Hematopoietic multipotent progenitor cell treated with erythropoietin and hydrocortisone succinate and interleukin-3 and kit ligand, for 15 days (in vitro differentiated cells): ENCODE measurements around the gene PCNX2.
"Not testable (repeated sequence)": the region's sequence is repeated elsewhere in the genome, so short reads cannot be mapped to it uniquely, and the experiment has no call there.

ENCODE experiments used
- DNase-seq: peaks from one replicate; pipeline ENCODE4 v3.0.0-alpha.2; 2015; ENCODE audit warnings: low spot score

Gene PCNX2

DNA sequence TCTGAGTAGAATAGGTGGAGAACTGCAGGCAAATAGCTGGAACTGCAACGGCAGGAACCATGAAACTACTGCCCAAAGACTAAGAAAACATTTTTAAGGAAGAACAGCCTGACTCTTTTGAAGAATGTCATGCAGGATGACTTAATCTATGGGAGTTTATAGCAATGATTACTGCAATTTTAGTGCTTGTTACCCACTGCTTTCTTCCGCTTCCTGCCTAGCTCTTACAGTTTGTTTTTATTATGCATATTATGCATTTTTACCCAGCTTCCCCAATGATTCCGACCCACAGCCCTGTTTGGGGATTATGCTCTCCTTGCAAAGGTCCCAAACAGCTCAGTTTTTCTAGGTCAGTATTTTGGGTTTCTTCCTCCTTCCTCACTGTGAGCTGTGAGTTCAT is 71.2 kb downstream of the PCNX2 start:
- DNase-seq, result no peak

- no peak for DNase-seq
These were observed 77.7 kb downstream of the PCNX2 start for GRCh38 chr1:233217832-233218231.

- DNase-seq, result no peak
These were observed 79.5 kb downstream of the PCNX2 start for GRCh38 chr1:233216009-233216408.

GRCh38 chr1:233215135-233215760 is 80.3 kb downstream of the PCNX2 start:
- no peak for DNase-seq

GRCh38 chr1:233211595-233211994 is 83.9 kb downstream of the PCNX2 start:
- no peak for DNase-seq

DNA sequence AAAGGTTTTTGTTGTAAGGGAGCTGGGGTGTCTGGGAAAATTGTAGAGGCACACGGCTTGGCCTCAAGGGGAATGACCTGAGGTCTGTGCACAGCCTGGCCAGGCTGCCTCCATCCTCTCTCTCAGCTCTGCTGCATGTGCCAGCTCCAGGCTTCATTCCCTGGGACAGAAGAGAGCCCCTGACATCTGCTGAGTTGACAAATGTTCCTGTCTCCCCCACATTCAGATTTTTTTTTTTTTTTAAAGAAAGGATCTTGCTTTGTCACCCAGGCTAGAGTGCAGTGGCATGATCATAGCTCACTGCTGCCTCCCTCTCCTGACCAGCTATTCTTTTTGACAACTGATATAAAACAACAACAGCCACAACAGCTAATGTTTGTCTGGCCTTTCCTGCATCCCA is 84.4 kb downstream of the PCNX2 start:
- DNase-seq, result no peak

GRCh38 chr1:233209481-233209880 is 86.0 kb downstream of the PCNX2 start:
- DNase-seq, result no peak

DNA sequence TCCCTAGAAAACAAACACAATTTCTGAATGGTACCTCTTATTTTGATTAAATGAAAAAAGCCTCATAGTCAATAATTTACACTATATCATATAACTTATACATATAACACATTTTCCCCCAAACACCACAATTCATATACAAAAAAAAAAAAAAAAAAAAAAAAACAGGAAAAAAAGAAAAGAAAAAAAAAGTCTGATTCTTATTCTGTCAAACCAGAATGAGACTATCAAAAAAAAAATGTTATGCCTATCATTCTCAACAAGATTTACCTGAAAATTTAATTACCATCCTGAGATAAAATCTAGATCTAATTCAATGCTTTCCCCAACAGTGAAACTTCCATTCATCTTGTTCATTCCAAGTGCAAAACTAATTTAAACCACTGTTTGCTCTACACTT is 86.8 kb downstream of the PCNX2 start:
- DNase-seq, result no peak

- no peak for DNase-seq
These were observed 97.6 kb downstream of the PCNX2 start for GRCh38 chr1:233197940-233198339.

GRCh38 chr1:233193741-233194140 is 101.8 kb downstream of the PCNX2 start:
- no peak for DNase-seq

GRCh38 chr1:233190987-233191386 is 104.5 kb downstream of the PCNX2 start:
- no peak for DNase-seq

DNA sequence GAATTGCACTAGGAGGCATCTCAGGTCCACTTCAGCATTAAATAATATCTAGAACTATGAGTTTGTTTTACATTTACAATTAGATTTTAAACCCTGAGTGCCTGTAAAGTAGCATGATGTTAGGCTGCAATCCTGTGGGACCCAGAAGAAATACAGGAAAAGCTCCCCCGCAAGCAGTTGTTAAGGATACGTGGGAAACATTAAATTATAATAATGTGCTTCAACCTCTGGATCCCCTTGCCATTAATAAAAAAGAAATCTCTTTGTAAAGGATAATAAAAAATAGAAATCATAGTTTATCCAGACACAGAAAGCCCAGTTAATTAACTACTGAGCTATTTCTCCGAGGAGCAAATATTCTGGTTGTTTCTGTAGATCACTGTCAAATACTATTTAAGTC is 106.0 kb downstream of the PCNX2 start:
- no peak for DNase-seq

GRCh38 chr1:233188061-233188460 is 107.5 kb downstream of the PCNX2 start:
- DNase-seq, result no peak

DNA sequence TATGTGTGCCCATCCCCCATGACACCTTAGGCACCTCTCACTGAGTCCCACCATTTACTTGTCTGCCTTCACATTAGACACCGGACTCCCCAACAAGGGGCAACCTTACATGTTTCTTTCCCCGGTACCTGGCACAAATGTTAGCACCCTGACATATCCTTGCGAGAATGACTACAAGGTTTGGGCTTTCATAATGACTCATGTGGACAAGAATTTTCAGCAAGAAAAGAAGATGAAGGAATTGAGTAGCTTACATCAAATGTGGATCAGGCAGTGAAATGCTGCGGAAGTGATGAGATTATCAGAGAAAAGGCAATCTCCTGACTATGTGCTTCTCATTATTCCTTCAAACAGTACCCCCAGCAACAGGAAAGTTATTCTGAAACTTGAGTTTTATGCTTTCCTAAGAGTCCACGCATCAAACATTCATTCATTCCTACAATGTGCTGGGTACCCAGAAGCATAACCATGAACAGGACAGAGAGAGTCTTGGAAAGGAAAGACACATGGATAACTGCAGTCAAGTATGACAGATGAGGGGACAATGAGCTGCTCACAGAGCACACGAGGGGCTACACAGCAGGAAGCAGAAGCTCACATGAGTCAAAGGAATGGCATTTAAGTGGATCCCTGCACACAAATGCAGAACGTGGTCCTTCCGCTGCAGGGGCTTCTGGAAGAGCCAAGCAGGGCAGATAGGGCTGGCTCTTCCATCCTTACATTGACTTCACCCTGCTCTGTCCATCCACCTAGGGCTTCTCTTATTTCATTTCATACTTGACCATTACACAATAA is 112.1 kb downstream of the PCNX2 start:
- no peak for DNase-seq

DNA sequence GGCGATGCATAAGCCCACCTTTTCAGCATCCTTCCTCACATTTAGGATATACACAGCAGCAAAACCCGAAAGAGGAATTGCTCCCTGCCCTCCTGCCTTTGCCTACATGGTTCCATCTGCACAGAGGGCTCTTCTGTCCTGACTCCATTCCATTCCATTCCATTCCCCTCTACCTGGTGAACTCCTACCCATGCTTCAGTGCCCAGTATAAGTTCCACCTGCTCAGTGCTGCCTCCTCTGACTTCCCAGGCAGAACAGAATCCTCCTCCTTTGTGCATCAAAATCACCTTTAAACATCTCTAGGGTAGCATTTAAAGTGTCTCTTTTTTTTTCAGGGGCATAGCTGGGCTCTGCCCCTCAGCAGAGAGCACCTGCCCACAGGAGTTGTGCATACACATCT is 112.9 kb downstream of the PCNX2 start:
- no peak for DNase-seq

GRCh38 chr1:233180641-233181364 is 114.7 kb downstream of the PCNX2 start:
- DNase-seq, result no peak

GRCh38 chr1:233179638-233180037 is 115.9 kb downstream of the PCNX2 start:
- DNase-seq, result not testable (repeated sequence)

- DNase-seq, result no peak
These were observed 123.3 kb downstream of the PCNX2 start for GRCh38 chr1:233172201-233172600.

DNA sequence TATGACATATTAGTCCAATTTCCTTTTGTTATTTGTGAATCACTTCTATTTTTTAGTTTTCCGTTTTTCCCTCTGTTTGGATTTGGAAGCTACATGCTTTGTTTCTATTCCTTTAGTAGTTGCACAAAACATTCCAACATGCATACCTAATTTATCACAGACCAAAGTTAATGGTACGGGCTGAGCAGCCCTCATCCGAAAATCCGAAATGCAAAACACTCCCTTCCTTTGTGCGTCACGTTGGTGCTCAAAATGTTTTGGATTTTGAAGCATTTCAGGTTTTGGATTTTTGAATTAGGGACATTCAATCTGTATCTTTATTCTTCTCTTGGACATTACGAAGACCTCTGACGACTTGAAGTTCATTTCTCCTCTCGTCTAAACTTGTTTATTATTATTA is 124.8 kb downstream of the PCNX2 start:
- no peak for DNase-seq

GRCh38 chr1:233168384-233168783 is 127.1 kb downstream of the PCNX2 start:
- no peak for DNase-seq

DNA sequence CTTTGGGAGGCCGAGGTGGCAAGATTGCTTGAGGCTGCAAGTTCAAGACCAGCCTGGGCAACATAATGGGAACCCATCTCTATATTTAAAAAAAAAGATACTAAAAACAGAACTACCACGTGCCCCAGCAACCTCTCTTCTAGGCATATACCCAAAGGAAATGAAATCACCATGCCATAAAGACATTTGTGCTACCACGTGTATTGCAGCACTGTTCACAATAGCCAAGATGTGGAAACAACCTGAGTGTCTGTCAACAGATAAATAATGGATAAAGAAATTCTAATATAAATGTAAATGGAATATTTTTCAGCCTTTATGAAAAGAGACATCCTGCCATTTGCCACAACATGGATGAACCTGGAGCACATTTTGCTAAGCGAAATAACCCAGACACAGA is 128.6 kb downstream of the PCNX2 start:
- DNase-seq, result no peak

- DNase-seq, result no peak
These were observed 131.8 kb downstream of the PCNX2 start for GRCh38 chr1:233163696-233164095.

DNA sequence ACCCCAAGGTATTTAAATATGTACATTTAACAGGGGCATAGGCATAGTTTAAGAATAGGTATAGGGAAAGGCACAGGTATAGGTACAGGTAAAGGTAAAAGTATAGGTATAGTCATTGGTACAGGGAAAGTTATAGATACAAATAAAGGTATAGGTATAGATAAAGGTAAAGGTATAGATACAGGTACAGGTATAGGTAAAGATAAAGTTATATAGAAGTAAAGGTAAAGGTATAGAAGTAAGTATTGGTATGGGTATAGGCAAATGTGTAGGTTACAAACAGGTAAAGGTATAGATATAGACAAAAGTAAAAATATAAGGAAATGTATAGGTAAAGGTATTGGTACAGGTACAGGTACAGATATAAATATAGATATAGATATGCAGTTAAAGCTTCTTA is 137.2 kb downstream of the PCNX2 start:
- DNase-seq, result no peak
